NCI-H510A (cell line): ENCODE results near the gene ASIP.
"Not testable (repeated sequence)": the region's sequence is repeated elsewhere in the genome, so short reads cannot be mapped to it uniquely, and the experiment has no call there.

Source experiments
- DNase-seq: peaks from one replicate; lab custom pipeline; 2025; lab: John Stamatoyannopoulos, UW

The ASIP gene

GRCh38 chr20:34240693-34241615, at the start of gene ASIP:
TSS of gene ASIP (plus strand) at chr20:34241423. CDS start at chr20:34260375, 18,952 bp downstream.
- DNase-seq, result no peak

GRCh38 chr20:34193051-34193450, 48.2 kb upstream of the ASIP start:
- DNase-seq, result no peak

GRCh38 chr20:34199183-34199582, 42.0 kb upstream of the ASIP start:
- DNase-seq, result no peak

- DNase-seq, result no peak
Observed at GRCh38 chr20:34200023-34200422, 41.2 kb upstream of the ASIP start.

GRCh38 chr20:34201531-34201930, 39.7 kb upstream of the ASIP start:
- no peak for DNase-seq

GRCh38 chr20:34205172-34205880, 35.9 kb upstream of the ASIP start:
- DNase-seq, result not testable (repeated sequence)

GRCh38 chr20:34209111-34209510, 32.1 kb upstream of the ASIP start:
- DNase-seq, result no peak

GRCh38 chr20:34210271-34210670, 31.0 kb upstream of the ASIP start:
- no peak for DNase-seq

GRCh38 chr20:34211591-34211990, 29.6 kb upstream of the ASIP start:
- no peak for DNase-seq

GRCh38 chr20:34213213-34213612, 28.0 kb upstream of the ASIP start:
- no peak for DNase-seq

- DNase-seq, result peak; percentile 95
Observed at GRCh38 chr20:34215711-34216381, 25.4 kb upstream of the ASIP start.

- no peak for DNase-seq
Observed at GRCh38 chr20:34216382-34216742, 24.9 kb upstream of the ASIP start.

- DNase-seq, result no peak
Observed at GRCh38 chr20:34220561-34220960, 20.7 kb upstream of the ASIP start.

GRCh38 chr20:34222208-34222607, 19.0 kb upstream of the ASIP start:
- DNase-seq, result no peak

- DNase-seq, result not testable (repeated sequence)
Observed at GRCh38 chr20:34224251-34224650, 17.0 kb upstream of the ASIP start.

GRCh38 chr20:34231634-34232033, 9.6 kb upstream of the ASIP start:
- no peak for DNase-seq

GRCh38 chr20:34232494-34233087, 8.6 kb upstream of the ASIP start:
- no peak for DNase-seq

GRCh38 chr20:34233687-34234086, 7.5 kb upstream of the ASIP start:
- DNase-seq, result no peak

GRCh38 chr20:34235875-34236274, 5.3 kb upstream of the ASIP start:
- no peak for DNase-seq

GRCh38 chr20:34237942-34238341, 3.3 kb upstream of the ASIP start:
- no peak for DNase-seq

- no peak for DNase-seq
Observed at GRCh38 chr20:34240121-34240520, 1.1 kb upstream of the ASIP start.

- not testable (repeated sequence) for DNase-seq
Observed at GRCh38 chr20:34242015-34242414, 792 bp downstream of the ASIP start.
